ENCODE data around the gene CTTN.

The CTTN gene

DNA sequence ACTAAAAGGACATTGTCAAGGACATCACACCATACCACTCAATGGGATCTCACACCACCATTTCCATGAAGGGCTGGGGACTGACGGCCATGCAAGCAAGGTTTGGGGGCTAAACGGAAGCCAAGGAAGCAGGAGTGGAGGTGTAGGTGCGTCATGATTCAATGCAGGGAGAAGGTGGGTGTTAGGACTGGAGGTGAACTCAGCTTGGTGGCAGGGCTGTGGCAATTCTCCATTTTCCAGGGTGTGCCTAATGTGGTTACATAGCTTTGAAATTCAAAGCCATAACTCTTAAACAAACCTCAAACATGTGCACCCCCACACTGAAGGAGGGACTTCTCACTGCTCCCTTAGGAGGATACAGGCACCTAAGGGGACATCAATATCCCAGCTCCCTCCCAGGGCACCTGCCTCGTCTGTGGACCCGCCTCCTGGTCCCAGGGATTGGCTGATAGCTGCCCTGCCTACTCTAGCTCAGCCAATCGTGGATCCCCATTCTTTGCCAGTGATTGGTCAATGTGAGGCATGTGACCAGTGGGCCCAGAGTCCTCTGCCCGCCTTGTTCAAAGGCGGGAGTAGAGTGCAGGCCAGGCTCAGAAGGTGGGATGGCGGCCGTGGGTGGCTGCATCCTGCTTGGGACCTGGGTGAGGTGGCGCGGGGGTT, 64.6 kb downstream of the CTTN start:
- TF ChIP-seq, protein P1, sequence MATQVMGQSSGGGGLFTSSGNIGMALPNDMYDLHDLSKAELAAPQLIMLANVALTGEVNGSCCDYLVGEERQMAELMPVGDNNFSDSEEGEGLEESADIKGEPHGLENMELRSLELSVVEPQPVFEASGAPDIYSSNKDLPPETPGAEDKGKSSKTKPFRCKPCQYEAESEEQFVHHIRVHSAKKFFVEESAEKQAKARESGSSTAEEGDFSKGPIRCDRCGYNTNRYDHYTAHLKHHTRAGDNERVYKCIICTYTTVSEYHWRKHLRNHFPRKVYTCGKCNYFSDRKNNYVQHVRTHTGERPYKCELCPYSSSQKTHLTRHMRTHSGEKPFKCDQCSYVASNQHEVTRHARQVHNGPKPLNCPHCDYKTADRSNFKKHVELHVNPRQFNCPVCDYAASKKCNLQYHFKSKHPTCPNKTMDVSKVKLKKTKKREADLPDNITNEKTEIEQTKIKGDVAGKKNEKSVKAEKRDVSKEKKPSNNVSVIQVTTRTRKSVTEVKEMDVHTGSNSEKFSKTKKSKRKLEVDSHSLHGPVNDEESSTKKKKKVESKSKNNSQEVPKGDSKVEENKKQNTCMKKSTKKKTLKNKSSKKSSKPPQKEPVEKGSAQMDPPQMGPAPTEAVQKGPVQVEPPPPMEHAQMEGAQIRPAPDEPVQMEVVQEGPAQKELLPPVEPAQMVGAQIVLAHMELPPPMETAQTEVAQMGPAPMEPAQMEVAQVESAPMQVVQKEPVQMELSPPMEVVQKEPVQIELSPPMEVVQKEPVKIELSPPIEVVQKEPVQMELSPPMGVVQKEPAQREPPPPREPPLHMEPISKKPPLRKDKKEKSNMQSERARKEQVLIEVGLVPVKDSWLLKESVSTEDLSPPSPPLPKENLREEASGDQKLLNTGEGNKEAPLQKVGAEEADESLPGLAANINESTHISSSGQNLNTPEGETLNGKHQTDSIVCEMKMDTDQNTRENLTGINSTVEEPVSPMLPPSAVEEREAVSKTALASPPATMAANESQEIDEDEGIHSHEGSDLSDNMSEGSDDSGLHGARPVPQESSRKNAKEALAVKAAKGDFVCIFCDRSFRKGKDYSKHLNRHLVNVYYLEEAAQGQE (IDR thresholded peaks at IDR 0.05; ENCODE audit: insufficient read depth in 1 of 2, low read depth in 2 of 2, low read length in 2 of 2) = no peak
- TF ChIP-seq POLR2AphosphoS5 (IDR thresholded peaks at IDR 0.05; ENCODE audit: low read depth, low read length) = no peak
- TF ChIP-seq TAF1 (IDR thresholded peaks at IDR 0.05; ENCODE audit: borderline replicate concordance, insufficient read depth, low read length) = no peak
- no peak for TF ChIP-seq SIN3A (IDR thresholded peaks at IDR 0.05; ENCODE audit: borderline replicate concordance, insufficient read depth, low read length)
- no peak for TF ChIP-seq FOXP2 (optimal IDR thresholded peaks at IDR 0.05; ENCODE audit: borderline replicate concordance, extremely low read depth, extremely low read length, insufficient read depth)

DNA sequence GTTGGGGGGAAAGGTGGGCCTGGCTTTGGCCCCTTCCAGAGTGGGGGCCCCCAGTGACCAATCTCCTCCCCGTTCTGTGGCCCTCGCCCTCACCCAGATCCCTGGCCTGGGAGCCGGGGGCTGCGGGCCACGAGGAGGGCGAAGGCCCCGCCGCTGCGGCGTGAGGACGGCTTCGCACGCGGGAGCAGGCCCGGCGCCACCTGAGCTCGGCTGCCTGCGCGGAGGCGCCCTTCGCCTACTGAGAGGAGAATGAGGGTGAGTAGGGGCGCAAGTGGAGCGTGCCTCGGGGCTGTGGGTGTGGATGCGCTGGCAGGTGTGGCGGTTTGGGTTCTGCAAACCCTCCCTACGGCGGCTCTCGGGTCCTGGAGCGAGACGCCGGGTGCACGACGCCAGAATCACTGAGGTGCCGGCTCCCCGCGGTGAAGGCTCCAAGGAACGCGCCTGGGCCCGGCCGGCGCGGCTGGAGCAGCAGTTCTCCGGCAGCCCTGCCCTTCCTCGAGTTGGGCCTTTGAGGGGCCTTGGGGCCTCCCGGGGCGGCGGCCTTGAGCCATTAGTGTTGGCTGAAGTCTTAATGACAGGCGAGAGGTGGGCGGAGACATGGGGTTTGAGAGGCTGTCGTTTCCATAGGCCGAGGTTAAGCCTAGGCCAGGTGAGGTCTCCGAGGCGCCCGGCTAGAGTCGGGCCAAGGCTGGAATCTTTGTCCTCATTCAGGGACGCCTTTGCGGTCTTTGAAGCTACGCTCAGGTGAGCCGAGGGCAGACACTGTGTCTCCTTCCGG, 65.3 kb downstream of the CTTN start:
- TF ChIP-seq TAF1 (IDR thresholded peaks at IDR 0.05; ENCODE audit: borderline replicate concordance, insufficient read depth, low read length) (no peak), SIN3A (IDR thresholded peaks at IDR 0.05; ENCODE audit: borderline replicate concordance, insufficient read depth, low read length) (no peak), POLR2AphosphoS5 (IDR thresholded peaks at IDR 0.05; ENCODE audit: low read depth, low read length) (no peak)
- TF ChIP-seq, protein P1 (IDR thresholded peaks at IDR 0.05; ENCODE audit: insufficient read depth in 1 of 2, low read depth in 2 of 2, low read length in 2 of 2) = no peak

DNA sequence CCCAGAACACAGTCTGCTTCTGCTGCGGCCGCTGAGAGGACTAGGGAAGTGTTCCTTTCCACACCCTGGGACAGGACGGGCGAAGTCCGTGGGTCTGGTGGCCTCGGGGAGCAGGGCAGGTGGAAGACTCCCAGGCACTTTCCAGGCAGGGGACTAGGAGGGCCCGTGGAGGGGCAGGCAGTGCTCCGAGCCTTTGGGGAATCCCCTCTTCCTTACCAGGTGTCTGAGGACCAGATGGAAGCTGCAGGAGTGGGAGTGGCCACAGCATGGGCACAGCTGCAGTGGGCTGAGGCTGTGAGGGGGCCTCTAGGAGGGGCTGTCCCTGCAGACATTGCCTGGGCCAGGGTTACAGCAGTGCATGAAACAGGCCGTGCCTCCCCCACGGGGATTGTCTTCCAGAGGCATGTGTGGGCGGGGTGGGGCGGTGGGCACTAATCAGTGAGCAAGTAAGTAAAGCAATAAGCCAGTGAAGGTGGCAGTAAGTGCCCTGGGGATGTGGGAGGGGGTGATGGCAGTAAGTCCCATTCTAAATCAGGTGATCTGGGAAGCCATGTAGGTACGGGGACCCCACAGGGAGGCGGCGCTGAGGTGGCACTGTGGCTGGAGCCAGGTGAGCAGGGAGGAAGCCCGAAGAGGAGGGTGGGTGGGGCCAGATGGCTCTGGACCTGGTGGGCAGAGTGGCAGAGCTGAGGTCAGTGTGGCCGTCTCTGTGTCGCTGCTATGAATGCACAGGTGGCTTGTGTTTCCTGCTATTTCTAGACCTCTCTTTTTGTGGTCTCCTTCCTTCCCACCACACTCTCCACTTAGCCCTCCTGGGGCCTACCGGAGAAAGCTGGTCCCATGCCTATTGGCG, 66.4 kb downstream of the CTTN start:
- TF ChIP-seq FOXP2 (optimal IDR thresholded peaks at IDR 0.05; ENCODE audit: borderline replicate concordance, extremely low read depth, extremely low read length, insufficient read depth) (no peak), SIN3A (IDR thresholded peaks at IDR 0.05; ENCODE audit: borderline replicate concordance, insufficient read depth, low read length) (no peak)
- TF ChIP-seq, protein P1 (IDR thresholded peaks at IDR 0.05; ENCODE audit: insufficient read depth in 1 of 2, low read depth in 2 of 2, low read length in 2 of 2) = no peak

DNA sequence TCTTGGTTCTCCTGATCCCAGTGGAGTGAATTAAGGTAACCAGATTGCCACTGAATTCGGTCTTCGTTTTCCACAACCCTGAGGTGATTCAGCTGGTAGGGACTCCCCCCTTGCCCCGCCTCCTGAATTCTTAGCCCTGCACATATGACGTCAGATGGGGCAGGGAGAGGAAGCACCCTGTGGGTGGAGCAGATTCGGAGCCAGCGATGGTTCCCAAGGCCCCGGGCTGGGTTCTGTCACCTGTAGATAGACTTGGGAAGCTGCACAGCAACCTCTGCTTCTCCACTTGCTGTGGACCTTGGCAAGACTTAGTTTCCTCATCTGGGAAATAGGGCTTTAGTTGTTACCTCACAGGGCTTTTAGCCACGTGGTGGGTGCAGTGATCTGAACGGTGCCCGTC, 67.8 kb downstream of the CTTN start:
- TF ChIP-seq POLR2AphosphoS5 (IDR thresholded peaks at IDR 0.05; ENCODE audit: low read depth, low read length) = no peak
- TF ChIP-seq, protein P1 (IDR thresholded peaks at IDR 0.05; ENCODE audit: insufficient read depth in 1 of 2, low read depth in 2 of 2, low read length in 2 of 2) = no peak
- TF ChIP-seq SIN3A (IDR thresholded peaks at IDR 0.05; ENCODE audit: borderline replicate concordance, insufficient read depth, low read length) = no peak
- no peak for TF ChIP-seq FOXP2 (optimal IDR thresholded peaks at IDR 0.05; ENCODE audit: borderline replicate concordance, extremely low read depth, extremely low read length, insufficient read depth)
- TF ChIP-seq TAF1 (IDR thresholded peaks at IDR 0.05; ENCODE audit: borderline replicate concordance, insufficient read depth, low read length) = no peak
